HUES6 (cell line): ENCODE results near the gene C12orf75.
"Not testable (repeated sequence)": the region's sequence is repeated elsewhere in the genome, so short reads cannot be mapped to it uniquely, and the experiment has no call there.

Experiments
- H3K27ac ChIP-seq: 2 replicates; pipeline ENCODE4 v1.7.0; 2013; ENCODE audit warnings: low read depth, mild to moderate bottlenecking, low read length, inconsistent platforms
- H3K27me3 ChIP-seq: 2 replicates; pipeline ENCODE4 v1.6.1; 2013; ENCODE audit warnings: low read length; ENCODE audit not compliant: control insufficient read depth, insufficient read depth
- H3K36me3 ChIP-seq: 2 replicates; pipeline ENCODE4 v1.6.1; 2013; ENCODE audit warnings: low read length; ENCODE audit not compliant: control insufficient read depth, insufficient read depth
- H3K4me1 ChIP-seq: 2 replicates; pipeline ENCODE4 v1.6.1; 2013; ENCODE audit warnings: low read length; ENCODE audit not compliant: control insufficient read depth, insufficient read depth
- H3K4me3 ChIP-seq: 2 replicates; pipeline ENCODE4 v1.5.1; 2013; ENCODE audit warnings: low read depth, low read length
- H3K9ac ChIP-seq: one replicate; pipeline ENCODE4 v1.6.1; 2013; ENCODE audit warnings: mild to moderate bottlenecking, low read length
- H3K9me3 ChIP-seq: 2 replicates; pipeline ENCODE4 v1.6.1; 2013; ENCODE audit warnings: low read depth, low read length; ENCODE audit not compliant: control insufficient read depth, insufficient read depth

The C12orf75 gene

GRCh38 chr12:105336411-105336810 is 5.9 kb downstream of the C12orf75 start:
- Histone ChIP-seq H3K9me3 (peaks cover 9% of the 10 kb centered on the region), H3K4me1 (peaks cover 27% of the 10 kb centered on the region), H3K27me3 (peaks cover 8% of the 10 kb centered on the region), H3K27ac (no peak overlapping the region), H3K9ac (no peak overlapping the region), H3K4me3 (no peak overlapping the region), H3K36me3 (0 out of 2 replicates have a peak, but pooled peaks cover 4% of the 10 kb centered on the region)

GRCh38 chr12:105337391-105337790 is 6.9 kb downstream of the C12orf75 start:
- H3K4me1 ChIP-seq, result peaks cover 22% of the 10 kb centered on the region
- peaks cover 6% of the 10 kb centered on the region for H3K27me3 ChIP-seq
- peaks cover 16% of the 10 kb centered on the region for H3K9me3 ChIP-seq
- H3K27ac ChIP-seq, result no peak overlapping the region
- no peak overlapping the region for H3K9ac ChIP-seq
- H3K4me3 ChIP-seq, result no peak overlapping the region
- 0 out of 2 replicates have a peak, but pooled peaks cover 4% of the 10 kb centered on the region for H3K36me3 ChIP-seq

DNA sequence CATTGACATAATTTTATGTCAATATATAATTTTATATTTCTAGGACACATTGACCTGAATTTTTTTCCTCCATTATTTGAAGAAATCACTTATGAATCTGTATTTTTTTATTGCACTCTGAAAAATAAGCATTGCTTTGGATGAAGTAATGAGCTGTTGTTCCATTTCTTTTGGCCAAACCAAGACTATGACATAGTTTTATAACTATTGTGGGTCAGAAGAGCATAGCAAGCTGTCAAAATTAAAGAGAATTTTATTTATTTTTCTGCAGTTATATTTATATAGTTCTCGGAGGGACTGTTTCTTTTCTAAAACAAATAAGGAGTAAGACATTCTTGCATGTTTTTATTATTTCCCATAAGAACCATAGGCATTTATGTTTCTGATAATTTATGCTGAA is 8.5 kb downstream of the C12orf75 start:
- H3K36me3 ChIP-seq, result 0 out of 2 replicates have a peak, but pooled peaks cover 4% of the 10 kb centered on the region
- no peaks in the 10 kb centered on the region for H3K27me3 ChIP-seq
- no peak overlapping the region for H3K9ac ChIP-seq
- H3K4me3 ChIP-seq, result no peak overlapping the region
- peaks cover 31% of the 10 kb centered on the region; the same call in 1 of the 2 replicates for H3K4me1 ChIP-seq
- H3K27ac ChIP-seq, result no peak overlapping the region
- peaks cover 16% of the 10 kb centered on the region for H3K9me3 ChIP-seq

- peaks cover 16% of the 10 kb centered on the region for H3K9me3 ChIP-seq
- H3K27ac ChIP-seq, result no peak overlapping the region
- no peak overlapping the region for H3K9ac ChIP-seq
- no peaks in the 10 kb centered on the region for H3K27me3 ChIP-seq
- peaks cover 20% of the 10 kb centered on the region; the same call in 1 of the 2 replicates for H3K4me1 ChIP-seq
- no peak overlapping the region for H3K4me3 ChIP-seq
- 0 out of 2 replicates have a peak, but pooled peaks cover 4% of the 10 kb centered on the region for H3K36me3 ChIP-seq
Observed at GRCh38 chr12:105341010-105341409, 10.5 kb downstream of the C12orf75 start.

GRCh38 chr12:105341620-105342019 is 11.1 kb downstream of the C12orf75 start:
- H3K9ac ChIP-seq, H3K4me3 ChIP-seq, H3K36me3 ChIP-seq, H3K27me3 ChIP-seq, H3K27ac ChIP-seq: not testable (repeated sequence)
- H3K4me1 ChIP-seq, result peaks cover 20% of the 10 kb centered on the region; the same call in 1 of the 2 replicates
- H3K9me3 ChIP-seq, result peaks cover 16% of the 10 kb centered on the region

GRCh38 chr12:105342464-105342863 is 12.0 kb downstream of the C12orf75 start:
- Histone ChIP-seq H3K4me3 (no peak overlapping the region), H3K27ac (no peak overlapping the region), H3K4me1 (peaks cover 20% of the 10 kb centered on the region; the same call in 1 of the 2 replicates), H3K9me3 (peaks cover 16% of the 10 kb centered on the region), H3K27me3 (no peaks in the 10 kb centered on the region), H3K9ac (no peak overlapping the region), H3K36me3 (0 out of 2 replicates have a peak, but pooled peaks cover 4% of the 10 kb centered on the region)

DNA sequence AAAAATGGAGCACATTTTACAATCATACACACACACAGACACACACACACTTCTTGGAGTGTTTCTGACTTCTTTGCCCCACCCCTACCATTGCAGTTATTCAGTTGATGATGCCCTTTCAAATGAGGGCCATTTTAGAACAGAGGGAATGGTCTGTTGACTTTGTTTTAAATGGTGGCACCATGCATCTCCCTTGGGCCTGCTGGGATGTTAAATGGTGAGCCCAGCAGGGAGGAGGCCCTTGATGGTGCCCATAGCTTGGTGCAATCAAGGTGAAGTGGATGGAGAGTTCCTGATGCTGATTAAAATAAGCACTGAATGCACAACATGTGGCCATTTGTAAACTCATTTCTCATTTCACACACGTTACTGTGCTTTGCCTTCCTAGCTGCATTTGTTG is 13.3 kb downstream of the C12orf75 start:
- H3K9me3 ChIP-seq, result peaks cover 16% of the 10 kb centered on the region
- H3K9ac ChIP-seq, result no peak overlapping the region
- H3K4me1 ChIP-seq, result peaks cover 20% of the 10 kb centered on the region; the same call in 1 of the 2 replicates
- no peaks in the 10 kb centered on the region for H3K27me3 ChIP-seq
- 0 out of 2 replicates have a peak, but pooled peaks cover 4% of the 10 kb centered on the region for H3K36me3 ChIP-seq
- no peak overlapping the region for H3K4me3 ChIP-seq
- no peak overlapping the region for H3K27ac ChIP-seq

DNA sequence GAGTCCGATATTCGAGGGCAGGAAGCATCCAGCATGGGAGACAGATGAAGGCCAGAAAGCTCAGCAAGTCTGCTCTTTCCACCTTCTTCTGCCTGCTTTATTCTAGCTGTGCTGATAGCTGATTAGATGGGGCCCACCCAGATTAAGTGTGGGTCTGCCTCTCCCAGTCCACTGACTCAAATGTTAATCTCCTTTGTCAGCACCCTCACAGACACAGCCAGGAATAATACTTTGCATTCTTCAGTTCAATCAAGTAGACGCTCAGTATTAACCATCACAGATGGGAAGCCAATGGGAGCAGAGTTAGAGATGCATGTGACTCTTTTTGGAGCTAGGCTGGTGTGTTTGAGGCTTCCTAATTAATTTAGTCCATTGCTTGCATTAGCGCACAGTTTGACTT is 17.0 kb downstream of the C12orf75 start:
- no peak overlapping the region for H3K27ac ChIP-seq
- peaks cover 22% of the 10 kb centered on the region for H3K4me1 ChIP-seq
- no peaks in the 10 kb centered on the region for H3K36me3 ChIP-seq
- H3K9ac ChIP-seq, result no peak overlapping the region
- no peaks in the 10 kb centered on the region for H3K27me3 ChIP-seq
- H3K9me3 ChIP-seq, result no peaks in the 10 kb centered on the region
- H3K4me3 ChIP-seq, result no peak overlapping the region

- H3K4me1 ChIP-seq, result peaks cover 23% of the 10 kb centered on the region
- no peaks in the 10 kb centered on the region for H3K9me3 ChIP-seq
- no peak overlapping the region for H3K4me3 ChIP-seq
- H3K27ac ChIP-seq, result no peak overlapping the region
- H3K27me3 ChIP-seq, result no peaks in the 10 kb centered on the region
- no peak overlapping the region for H3K9ac ChIP-seq
- no peaks in the 10 kb centered on the region for H3K36me3 ChIP-seq
Observed at GRCh38 chr12:105348142-105348541, 17.7 kb downstream of the C12orf75 start.

DNA sequence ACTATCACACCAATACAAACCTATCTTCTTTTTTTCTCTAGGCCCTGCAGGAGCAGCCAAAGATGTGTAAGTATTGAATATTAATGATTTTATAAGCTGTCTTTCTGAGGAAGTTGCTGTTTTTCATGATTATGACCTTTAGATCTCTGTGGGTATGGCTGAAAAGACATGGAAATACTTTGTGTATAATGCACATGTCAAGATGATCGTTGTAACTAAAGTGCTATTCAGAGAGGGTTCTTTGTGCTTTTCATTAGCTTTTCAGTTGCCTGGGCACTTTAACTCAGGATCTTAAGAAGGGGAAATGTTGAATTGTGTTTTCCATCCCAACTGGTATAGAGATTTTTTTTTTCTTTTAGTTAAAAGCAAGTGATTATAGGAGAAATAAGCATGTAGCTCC is 18.1 kb downstream of the C12orf75 start:
- Histone ChIP-seq H3K27me3 (no peaks in the 10 kb centered on the region), H3K4me1 (peaks cover 21% of the 10 kb centered on the region), H3K9ac (no peak overlapping the region), H3K36me3 (no peaks in the 10 kb centered on the region), H3K9me3 (no peaks in the 10 kb centered on the region), H3K4me3 (no peak overlapping the region), H3K27ac (no peak overlapping the region)

DNA sequence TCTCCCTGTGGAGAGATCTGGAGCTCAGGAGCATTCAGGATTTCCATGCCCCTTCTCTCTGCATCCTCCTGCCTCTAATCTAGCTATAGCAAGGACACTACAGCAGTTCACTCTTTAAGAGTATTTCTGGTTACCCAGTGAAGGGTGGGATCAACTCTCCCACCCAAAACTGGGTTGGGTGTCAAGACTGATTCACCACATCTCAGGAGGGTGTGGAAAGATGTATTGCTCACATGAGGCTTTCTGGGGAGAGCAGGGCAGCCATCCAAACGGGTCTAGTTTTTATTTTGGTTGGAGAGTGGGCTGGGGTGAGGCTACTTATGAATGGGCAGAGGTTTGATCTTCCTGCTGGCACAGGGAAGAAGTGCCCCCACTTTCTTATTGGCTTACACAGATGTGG is 18.6 kb downstream of the C12orf75 start:
- Histone ChIP-seq H3K9me3 (no peaks in the 10 kb centered on the region), H3K9ac (no peak overlapping the region), H3K4me1 (peaks cover 15% of the 10 kb centered on the region), H3K27ac (no peak overlapping the region), H3K36me3 (no peaks in the 10 kb centered on the region), H3K27me3 (no peaks in the 10 kb centered on the region), H3K4me3 (no peak overlapping the region)

GRCh38 chr12:105351523-105351922 is 21.0 kb downstream of the C12orf75 start:
- Histone ChIP-seq H3K4me1 (peaks cover 14% of the 10 kb centered on the region), H3K9ac (no peak overlapping the region), H3K27me3 (no peaks in the 10 kb centered on the region), H3K36me3 (no peaks in the 10 kb centered on the region), H3K27ac (no peak overlapping the region), H3K9me3 (no peaks in the 10 kb centered on the region), H3K4me3 (no peak overlapping the region)
